ENCODE data around the gene NNT.

The NNT gene

DNA sequence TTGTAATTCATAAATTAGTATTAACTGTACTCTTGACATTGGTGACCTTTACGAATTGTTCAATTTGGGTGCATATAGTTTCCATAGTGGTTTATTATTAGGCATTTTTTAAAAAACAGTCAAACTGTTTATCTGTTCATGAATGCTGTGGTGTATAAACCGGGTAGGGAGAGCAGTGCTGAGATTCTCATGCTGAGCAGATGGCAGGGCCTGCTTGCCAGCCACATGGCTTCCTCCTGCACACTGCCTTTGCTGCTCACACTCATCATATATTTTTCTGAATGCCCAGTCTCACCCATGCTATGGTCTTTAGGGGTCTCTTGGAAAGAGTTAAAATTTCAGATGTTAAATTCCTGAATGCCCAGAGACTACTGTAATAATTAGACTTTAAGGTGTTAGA, 40.8 kb downstream of the NNT start:
- Histone ChIP-seq H3K4me1 (ENCODE audit: low read depth, poor library complexity, severe bottlenecking) (no peaks in the 10 kb centered on the region), H3K27me3 (ENCODE audit: insufficient read depth, low read depth) (no peaks in the 10 kb centered on the region), H3K4me3 (IDR thresholded peaks at IDR 0.05; ENCODE audit: insufficient read depth, low read depth, low read length) (no peak overlapping the region), H3K79me2 (ENCODE audit: insufficient read depth, low read depth) (no peaks in the 10 kb centered on the region), H4K20me1 (ENCODE audit: insufficient read depth) (no peaks in the 10 kb centered on the region), H3K4me2 (no peak overlapping the region), H3K27ac (no peak overlapping the region), H3K9ac (no peak overlapping the region), H3K36me3 (ENCODE audit: insufficient read depth) (0 out of 2 replicates have a peak, but pooled peaks cover 6% of the 10 kb centered on the region), H2AFZ (ENCODE audit: low read depth) (no peak overlapping the region)
- TF ChIP-seq, protein P1, sequence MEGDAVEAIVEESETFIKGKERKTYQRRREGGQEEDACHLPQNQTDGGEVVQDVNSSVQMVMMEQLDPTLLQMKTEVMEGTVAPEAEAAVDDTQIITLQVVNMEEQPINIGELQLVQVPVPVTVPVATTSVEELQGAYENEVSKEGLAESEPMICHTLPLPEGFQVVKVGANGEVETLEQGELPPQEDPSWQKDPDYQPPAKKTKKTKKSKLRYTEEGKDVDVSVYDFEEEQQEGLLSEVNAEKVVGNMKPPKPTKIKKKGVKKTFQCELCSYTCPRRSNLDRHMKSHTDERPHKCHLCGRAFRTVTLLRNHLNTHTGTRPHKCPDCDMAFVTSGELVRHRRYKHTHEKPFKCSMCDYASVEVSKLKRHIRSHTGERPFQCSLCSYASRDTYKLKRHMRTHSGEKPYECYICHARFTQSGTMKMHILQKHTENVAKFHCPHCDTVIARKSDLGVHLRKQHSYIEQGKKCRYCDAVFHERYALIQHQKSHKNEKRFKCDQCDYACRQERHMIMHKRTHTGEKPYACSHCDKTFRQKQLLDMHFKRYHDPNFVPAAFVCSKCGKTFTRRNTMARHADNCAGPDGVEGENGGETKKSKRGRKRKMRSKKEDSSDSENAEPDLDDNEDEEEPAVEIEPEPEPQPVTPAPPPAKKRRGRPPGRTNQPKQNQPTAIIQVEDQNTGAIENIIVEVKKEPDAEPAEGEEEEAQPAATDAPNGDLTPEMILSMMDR (conservative IDR thresholded peaks at IDR 0.05; ENCODE audit: low read depth, low read length): no peak

DNA sequence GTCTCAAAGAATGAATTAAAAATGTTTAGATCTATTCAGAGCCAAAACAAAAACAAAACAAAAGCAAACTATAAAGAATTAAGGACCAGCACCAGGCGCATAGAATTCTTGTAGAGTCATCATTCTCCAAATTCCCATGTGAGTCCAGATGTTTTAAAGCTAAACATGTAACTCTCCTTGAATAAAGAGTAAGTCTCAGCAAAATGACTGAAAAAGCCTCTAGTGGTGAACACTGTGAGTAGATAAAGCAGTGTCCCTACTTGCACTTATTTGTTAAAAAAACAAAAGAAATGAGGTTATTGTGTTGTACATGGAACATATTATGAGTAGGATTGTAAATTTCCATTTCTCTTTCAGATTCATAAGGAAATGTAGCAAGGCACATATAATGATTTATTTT, 44.0 kb downstream of the NNT start:
- H2AFZ ChIP-seq (ENCODE audit: low read depth): no peak overlapping the region
- no peaks in the 10 kb centered on the region for H3K27me3 ChIP-seq (ENCODE audit: insufficient read depth, low read depth)
- H3K79me2 ChIP-seq (ENCODE audit: insufficient read depth, low read depth): no peaks in the 10 kb centered on the region
- H3K36me3 ChIP-seq (ENCODE audit: insufficient read depth): peaks cover 6% of the 10 kb centered on the region; the same call in 1 of the 2 replicates
- TF ChIP-seq, protein P1 (conservative IDR thresholded peaks at IDR 0.05; ENCODE audit: low read depth, low read length): no peak
- no peaks in the 10 kb centered on the region for H4K20me1 ChIP-seq (ENCODE audit: insufficient read depth)
- no peak overlapping the region for H3K9ac ChIP-seq
- H3K4me3 ChIP-seq (IDR thresholded peaks at IDR 0.05; ENCODE audit: insufficient read depth, low read depth, low read length): no peak overlapping the region
- H3K27ac ChIP-seq: no peak overlapping the region
- H3K4me1 ChIP-seq (ENCODE audit: low read depth, poor library complexity, severe bottlenecking): no peaks in the 10 kb centered on the region
- H3K4me2 ChIP-seq: no peak overlapping the region

DNA sequence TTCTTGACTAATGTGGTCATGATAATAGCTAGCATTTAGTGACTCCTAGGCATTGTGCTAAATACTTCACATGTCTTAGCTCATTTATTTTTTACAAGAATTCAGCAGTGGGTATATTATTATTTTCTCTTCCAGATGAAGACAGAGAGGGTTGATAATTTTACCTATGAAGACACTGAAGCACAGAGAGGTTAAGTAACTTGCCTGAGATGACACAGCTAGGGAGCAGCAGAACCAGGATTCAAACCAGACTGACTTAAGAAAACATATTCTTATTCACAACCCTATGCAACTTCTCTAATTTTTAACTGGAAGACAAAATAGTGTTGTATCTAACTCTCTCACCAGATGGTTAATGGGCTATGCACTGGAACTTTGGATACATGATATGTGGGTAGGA, 44.8 kb downstream of the NNT start:
- Histone ChIP-seq H2AFZ (ENCODE audit: low read depth) (no peak overlapping the region), H3K4me1 (ENCODE audit: low read depth, poor library complexity, severe bottlenecking) (no peaks in the 10 kb centered on the region), H3K9ac (no peak overlapping the region), H3K27me3 (ENCODE audit: insufficient read depth, low read depth) (no peaks in the 10 kb centered on the region), H3K36me3 (ENCODE audit: insufficient read depth) (peaks cover 6% of the 10 kb centered on the region; the same call in 1 of the 2 replicates), H3K4me3 (IDR thresholded peaks at IDR 0.05; ENCODE audit: insufficient read depth, low read depth, low read length) (no peak overlapping the region), H3K4me2 (no peak overlapping the region), H4K20me1 (ENCODE audit: insufficient read depth) (no peaks in the 10 kb centered on the region), H3K27ac (no peak overlapping the region), H3K79me2 (ENCODE audit: insufficient read depth, low read depth) (no peaks in the 10 kb centered on the region)
- TF ChIP-seq, protein P1 (conservative IDR thresholded peaks at IDR 0.05; ENCODE audit: low read depth, low read length): no peak

DNA sequence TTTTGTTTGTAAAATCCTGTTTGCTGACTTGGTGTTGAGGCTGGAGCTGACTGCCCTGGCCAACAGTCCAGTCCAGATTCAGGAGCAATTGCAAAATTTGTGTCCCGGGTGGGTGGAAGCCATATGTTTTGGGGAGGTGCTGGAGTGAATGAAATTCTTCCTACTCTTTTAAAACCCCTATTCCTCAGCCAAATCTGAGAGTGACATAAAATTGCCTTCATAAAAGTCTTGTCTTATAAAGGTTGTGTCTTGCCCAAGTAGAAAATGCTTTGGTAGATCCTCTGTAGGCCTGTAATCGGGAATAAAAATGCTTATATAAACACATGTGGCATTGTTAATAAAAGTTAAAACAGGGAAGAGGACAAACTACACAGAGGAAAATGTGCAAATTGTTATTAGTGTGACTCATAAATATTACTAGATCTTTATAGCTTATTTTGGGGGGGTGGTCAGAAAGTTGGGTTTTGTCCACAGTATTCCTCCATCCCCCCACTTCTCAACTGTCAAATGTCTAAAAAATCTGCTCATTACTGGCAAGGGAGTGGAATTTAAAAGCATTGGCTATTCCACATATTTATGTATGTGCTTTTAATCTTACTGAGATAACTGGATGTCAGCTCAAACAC, 45.6 kb downstream of the NNT start:
- TF ChIP-seq, protein P1 (conservative IDR thresholded peaks at IDR 0.05; ENCODE audit: low read depth, low read length): no peak
- H3K27me3 ChIP-seq (ENCODE audit: insufficient read depth, low read depth): no peaks in the 10 kb centered on the region
- H4K20me1 ChIP-seq (ENCODE audit: insufficient read depth): no peaks in the 10 kb centered on the region
- H3K27ac ChIP-seq: no peak overlapping the region
- peaks cover 6% of the 10 kb centered on the region; the same call in 1 of the 2 replicates for H3K36me3 ChIP-seq (ENCODE audit: insufficient read depth)
- H3K9ac ChIP-seq: no peak overlapping the region
- H3K79me2 ChIP-seq (ENCODE audit: insufficient read depth, low read depth): no peaks in the 10 kb centered on the region
- no peak overlapping the region for H3K4me3 ChIP-seq (IDR thresholded peaks at IDR 0.05; ENCODE audit: insufficient read depth, low read depth, low read length)
- H2AFZ ChIP-seq (ENCODE audit: low read depth): no peak overlapping the region
- H3K4me1 ChIP-seq (ENCODE audit: low read depth, poor library complexity, severe bottlenecking): no peaks in the 10 kb centered on the region
- H3K4me2 ChIP-seq: no peak overlapping the region
